ENCODE data around the gene SPATA45. TPM values are rescaled to one million over a fixed set of nuclear protein-coding genes. Genes with fewer than 3 reads are reported as not detected.

The SPATA45 gene
- total RNA-seq, 1 donor from 2014 or later: 0.60 TPM

DNA sequence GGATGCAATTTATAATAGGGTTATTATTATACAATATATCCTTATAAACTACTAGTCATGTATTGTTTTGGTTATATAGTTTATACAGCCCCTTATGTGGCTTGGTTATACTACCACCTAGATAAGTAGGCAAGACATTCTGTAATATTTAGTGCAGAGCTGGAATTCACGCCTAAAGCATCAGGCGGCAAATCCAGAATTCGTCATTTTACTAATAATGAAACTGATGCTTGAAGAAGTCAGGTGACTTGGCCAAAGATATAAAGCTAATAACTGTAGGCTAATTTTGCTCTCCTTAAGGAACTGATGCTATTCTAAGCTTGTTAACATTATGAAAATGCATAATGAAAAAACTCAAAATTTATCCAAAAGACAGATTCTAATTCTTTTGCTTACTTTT is 66.7 kb downstream of the SPATA45 start:
- DNase-seq (ENCODE audit: low spot score): no peak

Other genes with a start within 250 kb of the SPATA45 start
- 17.3 TPM for gene ATF3, start 238.9 kb downstream of the SPATA45 start, total RNA-seq
- gene BATF3, start 147.8 kb downstream of the SPATA45 start, total RNA-seq: 4.2 TPM
- 29.7 TPM for gene NSL1, start 55.9 kb downstream of the SPATA45 start, total RNA-seq
- gene TATDN3, start 55.8 kb downstream of the SPATA45 start, total RNA-seq: 10.1 TPM
- 9.4 TPM for gene FLVCR1, start 10.6 kb upstream of the SPATA45 start, total RNA-seq
- gene VASH2, start 102.9 kb upstream of the SPATA45 start, total RNA-seq: 0.92 TPM
- gene ANGEL2, start 168.2 kb upstream of the SPATA45 start, total RNA-seq: 30.0 TPM
- gene RPS6KC1, start 203.6 kb upstream of the SPATA45 start, total RNA-seq: 16.1 TPM